Neuron (in vitro differentiated cells): ENCODE results near the gene KSR2.

ENCODE experiments used
- H2AFZ ChIP-seq: one replicate; pipeline ENCODE4 v1.6.1; 2013; ENCODE audit warnings: low read depth, mild to moderate bottlenecking, inconsistent platforms, low read length, moderate library complexity
- H3K27me3 ChIP-seq: one replicate; pipeline ENCODE4 v1.6.1; 2013; ENCODE audit warnings: low read length; ENCODE audit not compliant: insufficient read depth
- H3K36me3 ChIP-seq: one replicate; pipeline ENCODE4 v1.6.1; 2013; ENCODE audit warnings: low read length; ENCODE audit not compliant: insufficient read depth
- H3K4me1 ChIP-seq: one replicate; pipeline ENCODE4 v1.6.1; 2013; ENCODE audit warnings: low read length; ENCODE audit not compliant: insufficient read depth
- H3K4me3 ChIP-seq: 2 replicates; pipeline ENCODE4 v1.5.1; 2013; ENCODE audit warnings: mild to moderate bottlenecking, low read length, moderate library complexity
- H3K9me3 ChIP-seq: one replicate; pipeline ENCODE4 v1.6.1; 2013; ENCODE audit warnings: low read length

Gene KSR2

GRCh38 chr12:117692512-117692911, 276.3 kb downstream of the KSR2 start:
- Histone ChIP-seq H3K4me1 (no peaks in the 10 kb centered on the region), H2AFZ (no peak overlapping the region), H3K4me3 (no peak overlapping the region), H3K27me3 (peaks cover 2% of the 10 kb centered on the region), H3K9me3 (no peaks in the 10 kb centered on the region), H3K36me3 (no peaks in the 10 kb centered on the region)

DNA sequence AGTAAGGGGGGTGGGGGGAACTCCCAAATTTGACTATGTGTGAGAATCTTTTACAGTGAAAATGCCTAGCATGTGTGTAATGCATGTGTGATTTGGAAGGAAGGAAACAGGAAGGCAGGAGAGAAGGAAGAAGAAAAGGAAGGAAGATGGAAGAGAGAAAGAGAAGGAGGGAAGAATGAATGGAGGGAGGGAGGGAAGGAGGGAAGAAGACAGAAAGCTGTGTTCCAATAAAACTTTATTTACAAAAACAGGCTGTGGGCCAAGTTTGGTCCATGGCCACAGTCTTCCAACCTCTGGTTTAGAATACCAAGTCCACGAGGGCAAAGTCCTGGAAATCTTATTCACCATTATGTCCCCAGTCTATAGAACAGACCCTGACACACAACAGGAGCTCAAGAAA, 278.9 kb downstream of the KSR2 start:
- Histone ChIP-seq H3K36me3 (no peaks in the 10 kb centered on the region), H2AFZ (no peak overlapping the region), H3K27me3 (no peaks in the 10 kb centered on the region), H3K4me3 (no peak overlapping the region), H3K9me3 (no peaks in the 10 kb centered on the region), H3K4me1 (no peaks in the 10 kb centered on the region)

- Histone ChIP-seq H3K4me1 (no peaks in the 10 kb centered on the region), H3K4me3 (no peak overlapping the region), H3K9me3 (no peaks in the 10 kb centered on the region), H2AFZ (no peak overlapping the region), H3K27me3 (no peaks in the 10 kb centered on the region), H3K36me3 (no peaks in the 10 kb centered on the region)
Measured at GRCh38 chr12:117688446-117688845, 280.3 kb downstream of the KSR2 start.

GRCh38 chr12:117686911-117687377, 281.8 kb downstream of the KSR2 start:
- Histone ChIP-seq H3K4me1 (no peaks in the 10 kb centered on the region), H2AFZ (no peak overlapping the region), H3K27me3 (no peaks in the 10 kb centered on the region), H3K4me3 (no peak overlapping the region), H3K9me3 (no peaks in the 10 kb centered on the region), H3K36me3 (no peaks in the 10 kb centered on the region)

GRCh38 chr12:117686210-117686609, 282.6 kb downstream of the KSR2 start:
- H3K36me3 ChIP-seq = no peaks in the 10 kb centered on the region
- H3K4me1 ChIP-seq = no peaks in the 10 kb centered on the region
- no peak overlapping the region for H2AFZ ChIP-seq
- H3K27me3 ChIP-seq = no peaks in the 10 kb centered on the region
- H3K4me3 ChIP-seq = no peak overlapping the region
- H3K9me3 ChIP-seq = no peaks in the 10 kb centered on the region

GRCh38 chr12:117685110-117685926, 283.5 kb downstream of the KSR2 start:
- no peak overlapping the region for H3K4me3 ChIP-seq
- H2AFZ ChIP-seq = no peak overlapping the region
- no peaks in the 10 kb centered on the region for H3K36me3 ChIP-seq
- H3K4me1 ChIP-seq = no peaks in the 10 kb centered on the region
- no peaks in the 10 kb centered on the region for H3K27me3 ChIP-seq
- no peaks in the 10 kb centered on the region for H3K9me3 ChIP-seq

DNA sequence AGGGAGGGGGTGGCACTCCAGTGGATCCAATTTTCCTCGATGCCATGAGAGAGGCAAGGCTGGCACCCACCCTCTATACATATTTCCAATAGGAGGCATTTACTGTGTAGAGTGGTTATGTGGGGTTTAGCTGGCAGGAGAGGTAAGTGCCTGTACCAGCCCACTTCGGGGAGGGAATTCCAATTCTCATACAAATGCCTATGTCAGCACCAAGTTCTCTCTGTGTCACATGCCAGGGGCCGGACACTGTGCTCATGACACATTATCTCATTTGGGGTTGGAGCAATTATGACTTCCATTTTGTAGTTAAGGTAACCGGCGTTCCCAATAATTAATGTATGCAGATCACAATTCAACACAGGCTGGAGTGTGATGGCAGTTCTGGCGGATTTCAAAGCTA, 284.3 kb downstream of the KSR2 start:
- Histone ChIP-seq H2AFZ (no peak overlapping the region), H3K36me3 (no peaks in the 10 kb centered on the region), H3K4me1 (no peaks in the 10 kb centered on the region), H3K4me3 (no peak overlapping the region), H3K27me3 (no peaks in the 10 kb centered on the region), H3K9me3 (no peaks in the 10 kb centered on the region)

- H3K27me3 ChIP-seq = no peaks in the 10 kb centered on the region
- H3K4me3 ChIP-seq = no peak overlapping the region
- H2AFZ ChIP-seq = no peak overlapping the region
- no peaks in the 10 kb centered on the region for H3K36me3 ChIP-seq
- no peaks in the 10 kb centered on the region for H3K4me1 ChIP-seq
- no peaks in the 10 kb centered on the region for H3K9me3 ChIP-seq
Measured at GRCh38 chr12:117680312-117680711, 288.5 kb downstream of the KSR2 start.

DNA sequence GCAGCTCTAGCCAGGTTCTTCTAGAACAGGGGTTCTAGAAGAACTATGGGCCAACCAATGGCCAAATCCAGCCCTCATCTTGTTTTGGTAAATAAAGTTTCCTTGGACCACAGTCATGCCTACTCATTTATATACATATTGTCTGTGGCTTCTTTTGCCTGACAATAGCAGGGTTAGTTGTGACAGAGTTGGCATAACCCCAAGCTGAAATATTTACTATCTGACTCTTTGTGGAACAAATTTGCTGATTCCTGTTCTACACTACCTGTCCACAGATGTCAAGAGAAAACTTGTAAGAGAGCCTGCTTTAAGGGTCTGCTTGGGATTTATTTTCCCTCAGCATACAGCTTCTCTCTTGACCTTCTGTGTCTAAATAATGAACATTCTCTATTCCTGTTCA, 289.0 kb downstream of the KSR2 start:
- Histone ChIP-seq H2AFZ (no peak overlapping the region), H3K4me1 (no peaks in the 10 kb centered on the region), H3K9me3 (no peaks in the 10 kb centered on the region), H3K36me3 (no peaks in the 10 kb centered on the region), H3K27me3 (no peaks in the 10 kb centered on the region), H3K4me3 (no peak overlapping the region)

GRCh38 chr12:117674763-117675162, 294.0 kb downstream of the KSR2 start:
- Histone ChIP-seq H3K4me1 (no peaks in the 10 kb centered on the region), H3K27me3 (no peaks in the 10 kb centered on the region)

GRCh38 chr12:117674313-117674712, 294.5 kb downstream of the KSR2 start:
- Histone ChIP-seq H3K4me3 (no peak overlapping the region), H3K27me3 (no peaks in the 10 kb centered on the region), H3K9me3 (no peaks in the 10 kb centered on the region), H2AFZ (no peak overlapping the region), H3K4me1 (no peaks in the 10 kb centered on the region), H3K36me3 (no peaks in the 10 kb centered on the region)

More at GRCh38 chr12:117674763-117675162, 294.0 kb downstream of the KSR2 start:
- H3K4me3 ChIP-seq = no peak overlapping the region
- H3K36me3 ChIP-seq = no peaks in the 10 kb centered on the region
- H3K9me3 ChIP-seq = no peaks in the 10 kb centered on the region
- H2AFZ ChIP-seq = no peak overlapping the region

DNA sequence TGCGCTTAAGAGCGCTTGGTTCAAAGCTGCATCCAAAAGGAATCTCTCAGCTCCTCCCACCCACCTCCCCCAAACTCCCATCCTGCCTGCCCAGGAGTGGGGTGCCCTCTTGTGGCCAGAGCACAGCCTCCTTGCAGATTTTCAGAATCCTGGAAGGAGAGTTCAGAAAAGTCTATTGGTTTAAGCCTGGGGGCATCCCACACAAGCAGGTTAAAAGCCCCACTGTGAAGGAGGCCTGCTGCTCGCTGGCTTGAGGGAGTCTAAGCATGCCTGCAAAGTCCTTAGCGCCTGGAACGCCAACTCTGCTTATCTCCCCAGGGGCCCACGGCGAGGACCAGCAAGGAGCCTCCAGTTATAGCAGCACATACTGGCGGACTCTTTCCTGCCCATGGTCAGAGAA, 297.1 kb downstream of the KSR2 start:
- no peaks in the 10 kb centered on the region for H3K4me1 ChIP-seq
- peaks cover 3% of the 10 kb centered on the region for H3K27me3 ChIP-seq
- no peaks in the 10 kb centered on the region for H3K9me3 ChIP-seq
- no peak overlapping the region for H3K4me3 ChIP-seq
- no peaks in the 10 kb centered on the region for H3K36me3 ChIP-seq
- H2AFZ ChIP-seq = no peak overlapping the region

DNA sequence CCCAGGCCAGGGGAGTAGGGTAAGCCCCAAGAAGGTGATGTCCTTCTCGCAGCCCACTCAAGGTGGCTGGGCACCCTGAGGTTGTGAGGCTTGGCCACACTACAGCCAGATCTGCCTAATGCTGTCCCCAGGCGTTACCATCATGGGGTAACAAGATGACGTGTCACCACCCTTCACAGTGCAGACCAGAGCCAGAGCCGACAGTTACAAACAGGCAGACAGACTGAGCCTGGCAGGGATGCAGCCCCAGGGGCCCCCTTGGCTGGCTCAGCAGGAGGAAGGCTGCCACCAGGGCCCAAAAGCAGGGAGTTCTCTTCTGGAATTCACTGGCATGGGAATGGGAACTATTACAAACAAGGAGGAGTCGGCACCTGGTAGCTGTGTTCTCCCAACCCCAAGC, 304.6 kb downstream of the KSR2 start:
- Histone ChIP-seq H3K36me3 (no peaks in the 10 kb centered on the region), H3K9me3 (no peaks in the 10 kb centered on the region), H3K4me1 (no peaks in the 10 kb centered on the region), H3K27me3 (peaks cover 3% of the 10 kb centered on the region), H3K4me3 (no peak overlapping the region), H2AFZ (no peak overlapping the region)
